GM23248 (cell line): ENCODE data around the gene SLC15A5.

Experiments used
- EZH2 ChIP-seq: fragments of 200-600 bp; sonication (generic); IDR thresholded peaks from 2 replicates; pipeline ENCODE4 v1.6.1; 2018; ENCODE audit warnings: antibody characterized with exemption, mild to moderate bottlenecking; ENCODE audit not compliant: insufficient read depth, poor library complexity, severe bottlenecking
- EZH2phosphoT487 ChIP-seq: fragments of 200-600 bp; sonication (generic); IDR thresholded peaks from 2 replicates; pipeline ENCODE4 v1.6.1; 2018; ENCODE audit warnings: antibody characterized with exemption, moderate library complexity, mild to moderate bottlenecking, low read depth; ENCODE audit not compliant: insufficient read depth

DNA sequence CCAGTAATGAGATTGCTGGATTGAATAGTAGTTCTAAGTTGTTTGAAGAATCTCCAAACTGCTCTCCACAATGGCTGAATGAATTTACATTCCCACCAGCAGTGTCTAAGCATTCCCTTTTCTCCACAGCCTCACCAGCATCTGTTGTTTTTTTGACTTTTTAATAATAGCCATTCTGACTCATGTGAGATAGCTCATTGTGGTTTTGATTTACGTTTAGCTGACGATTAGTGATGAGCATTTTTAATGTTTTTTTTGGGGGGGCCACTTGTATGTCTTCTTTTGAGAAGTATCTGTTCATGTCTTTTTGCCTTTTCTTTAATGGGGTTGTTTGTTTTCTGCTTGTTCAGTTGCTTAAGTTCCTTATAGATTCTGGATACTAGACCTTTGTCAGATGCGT is 8.1 kb upstream of the SLC15A5 start:
- no peak for TF ChIP-seq EZH2phosphoT487
- TF ChIP-seq EZH2, result no peak
